ENCODE data around the gene TAOK2.

The TAOK2 gene

GRCh38 chr16:29986931-29987330, 13.3 kb downstream of the TAOK2 start:
- Histone ChIP-seq H3F3A (ENCODE audit: control insufficient read depth, insufficient read depth) (no peaks in the 10 kb centered on the region; the same call in 1 of the 2 replicates), H4K20me1 (ENCODE audit: control insufficient read depth, insufficient read depth, low read depth, low read length) (no peaks in the 10 kb centered on the region)

GRCh38 chr16:29987371-29988085, 13.9 kb downstream of the TAOK2 start:
- Histone ChIP-seq H3F3A (ENCODE audit: control insufficient read depth, insufficient read depth) (no peaks in the 10 kb centered on the region; the same call in 1 of the 2 replicates), H3K36me3 (ENCODE audit: control insufficient read depth, low read length) (peaks cover 96% of the 10 kb centered on the region), H3K9me2 (replicated peaks; ENCODE audit: control insufficient read depth, low read length) (no peaks in the 10 kb centered on the region), H3K27me3 (ENCODE audit: control insufficient read depth, low read length) (no peaks in the 10 kb centered on the region), H3K4me2 (ENCODE audit: low read length) (no peak overlapping the region), H4K20me1 (ENCODE audit: control insufficient read depth, insufficient read depth, low read depth, low read length) (no peaks in the 10 kb centered on the region), H3K4me3 (ENCODE audit: low read length) (no peak overlapping the region), H3K79me2 (ENCODE audit: control insufficient read depth, low read length) (no peaks in the 10 kb centered on the region; the same call in 1 of the 2 replicates), H3K4me1 (ENCODE audit: control insufficient read depth, low read length) (no peaks in the 10 kb centered on the region), H3K27ac (ENCODE audit: low read depth, low read length) (no peak overlapping the region), H3K9me3 (ENCODE audit: control insufficient read depth, insufficient read depth, low read length) (no peaks in the 10 kb centered on the region)
- TF ChIP-seq CTCF (IDR thresholded peaks at IDR 0.05; ENCODE audit: low read depth, low read length, poor library complexity, severe bottlenecking) (no peak), EZH2phosphoT487 (IDR thresholded peaks at IDR 0.05; ENCODE audit: borderline replicate concordance, low read length) (no peak)

More at GRCh38 chr16:29986931-29987330, 13.3 kb downstream of the TAOK2 start:
- Histone ChIP-seq H3K4me2 (ENCODE audit: low read length) (no peak overlapping the region), H3K36me3 (ENCODE audit: control insufficient read depth, low read length) (peaks cover 96% of the 10 kb centered on the region), H3K27me3 (ENCODE audit: control insufficient read depth, low read length) (no peaks in the 10 kb centered on the region), H3K4me1 (ENCODE audit: control insufficient read depth, low read length) (no peaks in the 10 kb centered on the region), H3K79me2 (ENCODE audit: control insufficient read depth, low read length) (no peaks in the 10 kb centered on the region), H3K9me3 (ENCODE audit: control insufficient read depth, insufficient read depth, low read length) (no peaks in the 10 kb centered on the region), H3K9me2 (replicated peaks; ENCODE audit: control insufficient read depth, low read length) (no peaks in the 10 kb centered on the region), H3K27ac (ENCODE audit: low read depth, low read length) (no peak overlapping the region), H3K4me3 (ENCODE audit: low read length) (no peak overlapping the region)
- TF ChIP-seq EZH2phosphoT487 (IDR thresholded peaks at IDR 0.05; ENCODE audit: borderline replicate concordance, low read length) (no peak), CTCF (IDR thresholded peaks at IDR 0.05; ENCODE audit: low read depth, low read length, poor library complexity, severe bottlenecking) (no peak)

- Histone ChIP-seq H3K4me3 (ENCODE audit: low read length) (no peak overlapping the region), H3K4me2 (ENCODE audit: low read length) (no peak overlapping the region), H3K27ac (ENCODE audit: low read depth, low read length) (no peak overlapping the region), H3K36me3 (ENCODE audit: control insufficient read depth, low read length) (peaks cover 95% of the 10 kb centered on the region), H3K9me2 (replicated peaks; ENCODE audit: control insufficient read depth, low read length) (no peaks in the 10 kb centered on the region), H3F3A (ENCODE audit: control insufficient read depth, insufficient read depth) (no peaks in the 10 kb centered on the region; the same call in 1 of the 2 replicates), H4K20me1 (ENCODE audit: control insufficient read depth, insufficient read depth, low read depth, low read length) (no peaks in the 10 kb centered on the region), H3K79me2 (ENCODE audit: control insufficient read depth, low read length) (no peaks in the 10 kb centered on the region; the same call in 1 of the 2 replicates), H3K27me3 (ENCODE audit: control insufficient read depth, low read length) (no peaks in the 10 kb centered on the region), H3K4me1 (ENCODE audit: control insufficient read depth, low read length) (peaks cover 2% of the 10 kb centered on the region; the same call in 1 of the 2 replicates), H3K9me3 (ENCODE audit: control insufficient read depth, insufficient read depth, low read length) (no peaks in the 10 kb centered on the region)
- TF ChIP-seq CTCF (IDR thresholded peaks at IDR 0.05; ENCODE audit: low read depth, low read length, poor library complexity, severe bottlenecking) (no peak), EZH2phosphoT487 (IDR thresholded peaks at IDR 0.05; ENCODE audit: borderline replicate concordance, low read length) (no peak)
These were observed 14.8 kb downstream of the TAOK2 start for GRCh38 chr16:29988346-29989075.

All from DOHH2 (cell line).